ENCODE data around the gene ADCY4. TPM values are rescaled to one million over a fixed set of nuclear protein-coding genes. Genes with fewer than 3 reads are reported as not detected.
A peak's percentile ranks its signal among the peaks of the same experiment; 100 is the strongest.

The ADCY4 gene
- total RNA-seq, 1 donor from 2014 or later = 29.0 TPM

- DNase-seq (ENCODE audit: low spot score) = no peak
Observed at GRCh38 chr14:24298892-24299254, 36.0 kb downstream of the ADCY4 start.

GRCh38 chr14:24297190-24297964, 37.5 kb downstream of the ADCY4 start:
- DNase-seq (ENCODE audit: low spot score) = no peak

- DNase-seq (ENCODE audit: low spot score) = peak; percentile 68
Observed at GRCh38 chr14:24296341-24297157, 38.3 kb downstream of the ADCY4 start.

- DNase-seq (ENCODE audit: low spot score) = no peak
Observed at GRCh38 chr14:24293525-24293924, 41.3 kb downstream of the ADCY4 start.

- DNase-seq (ENCODE audit: low spot score) = no peak
Observed at GRCh38 chr14:24292118-24292807, 42.6 kb downstream of the ADCY4 start.

- no peak for DNase-seq (ENCODE audit: low spot score)
Observed at GRCh38 chr14:24291446-24292117, 43.3 kb downstream of the ADCY4 start.

- no peak for DNase-seq (ENCODE audit: low spot score)
Observed at GRCh38 chr14:24290746-24291145, 44.1 kb downstream of the ADCY4 start.

- no peak for DNase-seq (ENCODE audit: low spot score)
Observed at GRCh38 chr14:24289649-24290280, 45.1 kb downstream of the ADCY4 start.

- DNase-seq (ENCODE audit: low spot score) = no peak
Observed at GRCh38 chr14:24286996-24287395, 47.9 kb downstream of the ADCY4 start.

GRCh38 chr14:24285351-24285750, 49.5 kb downstream of the ADCY4 start:
- DNase-seq (ENCODE audit: low spot score) = no peak

GRCh38 chr14:24284501-24285035, 50.3 kb downstream of the ADCY4 start:
- no peak for DNase-seq (ENCODE audit: low spot score)

- DNase-seq (ENCODE audit: low spot score) = no peak
Observed at GRCh38 chr14:24283796-24284460, 50.9 kb downstream of the ADCY4 start.

- DNase-seq (ENCODE audit: low spot score) = no peak
Observed at GRCh38 chr14:24282736-24283135, 52.1 kb downstream of the ADCY4 start.

- no peak for DNase-seq (ENCODE audit: low spot score)
Observed at GRCh38 chr14:24281636-24282035, 53.2 kb downstream of the ADCY4 start.

- DNase-seq (ENCODE audit: low spot score) = no peak
Observed at GRCh38 chr14:24280797-24281460, 53.9 kb downstream of the ADCY4 start.

- DNase-seq (ENCODE audit: low spot score) = no peak
Observed at GRCh38 chr14:24279301-24280186, 55.3 kb downstream of the ADCY4 start.

GRCh38 chr14:24278424-24278823, 56.4 kb downstream of the ADCY4 start:
- DNase-seq (ENCODE audit: low spot score) = no peak

GRCh38 chr14:24277606-24278321, 57.1 kb downstream of the ADCY4 start:
- DNase-seq (ENCODE audit: low spot score) = peak; percentile 29
